Measurements from ENCODE around the gene ARIH2.

DNA sequence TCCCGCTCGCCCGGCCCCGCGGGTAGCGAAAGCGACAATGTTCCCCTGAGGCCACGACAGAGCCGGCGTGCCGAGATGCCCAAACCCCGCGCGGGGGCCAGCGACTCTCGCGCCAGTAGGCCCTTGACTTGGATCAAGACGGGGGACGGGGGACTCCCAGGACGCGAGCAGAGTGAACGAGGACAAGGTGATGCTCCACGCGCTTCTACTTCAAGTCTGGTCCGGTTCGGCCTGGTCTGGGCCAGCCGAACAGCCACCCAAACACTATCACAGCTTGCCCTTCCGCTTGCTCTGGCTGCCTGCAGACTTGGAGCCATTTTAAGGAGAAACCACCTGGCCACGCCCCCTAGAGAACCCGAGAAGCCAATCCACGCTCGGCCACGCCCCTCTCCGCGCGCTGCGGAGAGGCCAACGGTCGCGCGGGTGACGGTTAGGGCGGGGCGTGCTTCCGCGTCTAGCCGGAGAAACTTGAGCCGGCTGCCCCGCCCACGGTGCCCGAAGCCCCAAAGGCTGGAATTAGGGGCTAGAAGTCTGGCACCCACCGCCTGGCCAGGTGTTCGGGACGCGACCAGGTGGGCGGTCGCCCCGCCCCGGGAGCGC is 102.7 kb downstream of the ARIH2 start:
- TF ChIP-seq, protein P1, sequence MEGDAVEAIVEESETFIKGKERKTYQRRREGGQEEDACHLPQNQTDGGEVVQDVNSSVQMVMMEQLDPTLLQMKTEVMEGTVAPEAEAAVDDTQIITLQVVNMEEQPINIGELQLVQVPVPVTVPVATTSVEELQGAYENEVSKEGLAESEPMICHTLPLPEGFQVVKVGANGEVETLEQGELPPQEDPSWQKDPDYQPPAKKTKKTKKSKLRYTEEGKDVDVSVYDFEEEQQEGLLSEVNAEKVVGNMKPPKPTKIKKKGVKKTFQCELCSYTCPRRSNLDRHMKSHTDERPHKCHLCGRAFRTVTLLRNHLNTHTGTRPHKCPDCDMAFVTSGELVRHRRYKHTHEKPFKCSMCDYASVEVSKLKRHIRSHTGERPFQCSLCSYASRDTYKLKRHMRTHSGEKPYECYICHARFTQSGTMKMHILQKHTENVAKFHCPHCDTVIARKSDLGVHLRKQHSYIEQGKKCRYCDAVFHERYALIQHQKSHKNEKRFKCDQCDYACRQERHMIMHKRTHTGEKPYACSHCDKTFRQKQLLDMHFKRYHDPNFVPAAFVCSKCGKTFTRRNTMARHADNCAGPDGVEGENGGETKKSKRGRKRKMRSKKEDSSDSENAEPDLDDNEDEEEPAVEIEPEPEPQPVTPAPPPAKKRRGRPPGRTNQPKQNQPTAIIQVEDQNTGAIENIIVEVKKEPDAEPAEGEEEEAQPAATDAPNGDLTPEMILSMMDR (IDR thresholded peaks at IDR 0.05) = no peak
- TF ChIP-seq EP300 (IDR thresholded peaks at IDR 0.05) (no peak), POLR2A (IDR thresholded peaks at IDR 0.05) (peak; percentile 95 to 97), POLR2AphosphoS5 (IDR thresholded peaks at IDR 0.05) (peak; percentile 96)
